IPS-18c (cell line): ENCODE measurements around the gene UGT1A3.

ENCODE experiments used
- H3K4me3 ChIP-seq: 2 replicates; pipeline ENCODE4 v1.7.0; 2013; ENCODE audit warnings: low read depth, mild to moderate bottlenecking, low read length, moderate library complexity; ENCODE audit not compliant: insufficient read depth
- H3K9me3 ChIP-seq: one replicate; pipeline ENCODE4 v1.6.1; 2013; ENCODE audit warnings: mild to moderate bottlenecking, low read length, moderate library complexity; ENCODE audit not compliant: control insufficient read depth, insufficient read depth

The UGT1A3 gene

DNA sequence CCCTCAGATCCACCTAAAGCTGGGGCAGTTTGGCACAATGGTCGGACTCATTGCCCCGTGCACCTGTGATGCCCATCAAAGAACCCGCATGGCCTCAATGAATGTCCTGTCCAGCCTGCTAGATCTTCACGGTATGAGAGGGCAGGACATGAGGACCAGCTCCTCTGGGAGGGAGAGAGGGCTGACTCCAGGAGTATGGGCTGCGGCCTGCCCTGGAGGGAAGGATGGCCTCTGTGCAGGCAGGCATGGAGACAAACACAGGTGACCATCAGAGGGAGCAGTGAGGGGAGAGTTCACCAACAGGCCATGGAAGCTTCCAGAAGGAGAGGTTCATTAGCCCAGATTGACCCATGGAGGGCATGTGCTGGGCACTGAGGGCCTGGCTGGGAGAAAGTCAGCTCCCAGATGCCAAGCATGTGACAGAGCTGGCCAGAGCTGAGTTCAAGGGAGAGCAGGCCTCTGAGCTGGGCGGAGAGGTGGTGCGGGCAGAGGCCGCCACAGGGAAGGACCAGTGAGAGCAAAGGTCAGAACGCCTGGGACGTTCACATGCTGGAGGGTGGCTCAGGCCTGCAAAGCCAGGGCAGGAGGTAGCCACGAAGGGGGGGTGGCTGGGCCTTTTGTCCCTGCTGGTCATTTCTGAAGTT, 89.3 kb downstream of the UGT1A3 start:
- Histone ChIP-seq H3K9me3 (no peaks in the 10 kb centered on the region), H3K4me3 (no peak overlapping the region)

DNA sequence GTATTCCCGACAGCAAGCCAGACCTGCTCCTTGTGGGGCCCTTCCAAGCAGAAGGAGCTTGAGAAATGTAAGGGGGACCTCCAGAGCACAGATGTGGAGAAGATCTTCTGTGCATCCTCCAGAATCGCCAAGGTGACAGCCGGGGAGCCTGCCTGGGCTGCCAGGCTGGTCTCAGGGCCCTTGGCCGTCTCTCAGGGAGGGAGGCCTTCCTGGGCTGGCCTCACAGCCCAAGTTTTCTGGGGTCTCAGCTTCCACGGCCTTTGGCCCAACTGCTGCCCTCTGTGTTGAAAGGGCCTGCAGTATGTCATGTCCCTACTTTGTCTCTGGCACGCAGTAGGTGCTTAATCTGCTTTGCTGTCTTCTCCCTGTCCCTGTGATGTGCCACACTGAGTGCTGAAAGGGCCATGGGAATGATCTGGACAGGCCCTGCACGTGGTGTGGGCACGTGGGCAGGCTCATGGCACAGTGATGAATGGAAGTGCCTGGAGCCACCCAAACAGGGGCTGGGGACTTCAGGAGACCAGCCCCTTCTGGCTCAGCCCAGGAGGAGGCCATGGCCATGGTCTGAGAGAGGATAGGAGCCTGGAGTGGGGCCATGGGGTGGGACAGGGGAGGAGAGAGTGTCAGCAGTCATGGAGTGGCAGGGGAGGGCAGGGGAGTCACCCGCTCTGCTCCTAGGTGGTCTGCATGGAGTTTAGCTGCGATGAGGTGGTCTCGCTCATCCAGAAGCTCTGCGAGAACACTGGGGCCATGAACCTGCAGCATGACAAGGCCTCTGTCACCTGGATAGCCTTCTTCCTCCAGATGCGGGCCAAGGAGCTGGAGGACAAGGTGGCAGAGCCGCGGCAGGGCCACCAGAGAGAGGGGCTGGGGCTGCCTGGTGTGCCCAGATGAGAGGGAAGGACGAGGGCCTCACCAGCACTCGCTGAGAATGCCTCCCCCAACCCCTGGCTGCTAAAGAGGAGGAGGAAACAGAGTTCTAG, 90.1 kb downstream of the UGT1A3 start:
- Histone ChIP-seq H3K9me3 (no peaks in the 10 kb centered on the region), H3K4me3 (no peak overlapping the region)

DNA sequence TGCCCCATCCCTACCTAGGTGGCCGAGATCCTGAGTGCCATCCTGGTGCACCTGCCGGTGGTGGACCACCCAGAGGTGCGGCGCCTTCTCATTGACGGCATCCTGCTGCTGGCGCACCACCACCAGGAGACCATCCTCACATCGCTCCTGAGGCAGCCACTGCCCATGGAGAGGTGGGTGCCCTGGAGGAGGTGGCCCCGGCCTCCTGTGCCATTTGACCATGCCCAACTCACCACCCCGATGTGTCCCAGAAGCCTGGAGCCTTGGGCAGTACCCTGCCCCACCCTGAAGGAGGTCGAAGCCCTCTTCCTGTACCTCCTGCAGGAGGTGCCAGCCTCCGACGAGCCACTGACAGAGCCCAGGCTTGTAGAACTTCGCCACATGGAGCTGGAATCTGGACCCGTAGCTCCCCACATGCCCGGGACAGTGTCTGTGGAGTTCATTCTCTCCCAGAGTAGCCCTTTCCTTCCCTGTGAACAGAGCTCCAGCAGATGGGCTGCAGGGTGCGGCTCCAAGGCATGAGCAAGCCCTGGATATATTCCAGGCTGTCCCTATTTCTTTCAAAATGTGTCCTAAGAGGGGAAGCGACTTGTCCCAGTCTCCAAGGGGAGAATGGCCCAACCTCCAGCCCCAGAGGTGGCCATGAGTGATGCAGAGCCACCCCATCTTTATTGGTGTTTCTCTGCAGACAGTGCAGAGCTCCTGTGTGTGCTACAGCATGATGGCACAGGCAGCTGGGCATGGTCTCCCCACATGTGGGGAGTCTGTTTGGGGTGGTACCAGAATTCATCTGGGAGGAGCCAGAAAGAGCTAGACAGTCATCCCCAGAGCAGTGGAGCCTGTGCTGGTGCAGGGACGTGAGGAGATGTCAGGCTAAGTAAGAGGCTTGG, 91.3 kb downstream of the UGT1A3 start:
- Histone ChIP-seq H3K4me3 (no peak overlapping the region), H3K9me3 (no peaks in the 10 kb centered on the region)

DNA sequence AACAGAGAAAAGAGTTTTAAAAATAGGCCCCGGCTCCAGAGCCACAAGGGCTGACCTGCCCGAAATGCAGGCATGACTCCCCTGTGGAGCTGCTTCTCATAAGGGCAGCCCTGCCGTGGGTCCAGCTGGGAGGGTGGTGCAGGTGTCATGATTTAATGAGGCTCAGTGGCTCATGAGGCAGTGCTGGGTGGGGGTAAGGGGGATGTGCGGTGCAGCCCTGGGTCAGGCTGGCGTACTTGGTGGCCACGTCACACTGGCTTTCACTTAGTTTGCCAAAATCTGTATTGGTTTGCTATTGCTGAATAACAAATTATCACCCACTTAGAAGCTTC, 91.9 kb downstream of the UGT1A3 start:
- Histone ChIP-seq H3K4me3 (no peak overlapping the region), H3K9me3 (no peaks in the 10 kb centered on the region)

DNA sequence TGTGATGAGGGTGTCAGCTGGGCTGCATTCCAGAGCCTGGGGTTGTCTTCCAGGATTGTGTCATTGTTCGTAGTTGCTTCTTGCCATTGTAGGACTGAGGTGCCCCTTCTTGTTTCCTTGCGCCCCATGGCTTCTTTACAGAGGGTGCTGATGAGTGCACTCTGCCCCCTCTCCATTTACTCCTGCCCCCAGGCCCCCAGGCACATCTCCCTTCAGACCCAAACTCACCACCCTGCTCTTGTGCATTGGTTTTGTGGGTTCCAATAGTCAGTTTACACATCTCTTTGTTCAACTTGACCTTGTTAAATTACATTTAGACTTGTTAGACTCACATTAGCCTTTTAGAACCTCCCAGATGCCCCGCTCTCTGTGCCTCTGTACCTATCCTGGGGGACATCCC, 92.4 kb downstream of the UGT1A3 start:
- Histone ChIP-seq H3K9me3 (no peaks in the 10 kb centered on the region), H3K4me3 (no peak overlapping the region)

DNA sequence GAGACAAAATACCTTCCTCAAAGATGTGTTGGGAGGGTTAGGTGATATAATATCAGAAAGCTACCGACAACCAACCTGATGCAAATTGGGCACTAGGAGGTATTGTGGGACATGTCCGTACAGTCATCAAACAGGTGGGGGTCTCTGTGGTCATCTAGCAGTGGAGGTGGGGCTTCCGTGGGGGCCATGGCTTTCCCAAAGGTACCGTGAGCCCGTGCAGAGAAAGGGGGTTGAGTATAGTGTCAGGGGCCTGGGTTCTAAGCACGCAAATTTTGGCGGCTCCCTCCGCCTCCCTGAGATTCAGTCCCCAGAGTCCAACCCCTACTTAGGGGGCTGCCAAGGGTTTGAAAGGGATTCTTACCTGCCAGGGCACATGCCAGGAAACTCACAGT, 92.9 kb downstream of the UGT1A3 start:
- Histone ChIP-seq H3K9me3 (no peaks in the 10 kb centered on the region), H3K4me3 (no peak overlapping the region)

DNA sequence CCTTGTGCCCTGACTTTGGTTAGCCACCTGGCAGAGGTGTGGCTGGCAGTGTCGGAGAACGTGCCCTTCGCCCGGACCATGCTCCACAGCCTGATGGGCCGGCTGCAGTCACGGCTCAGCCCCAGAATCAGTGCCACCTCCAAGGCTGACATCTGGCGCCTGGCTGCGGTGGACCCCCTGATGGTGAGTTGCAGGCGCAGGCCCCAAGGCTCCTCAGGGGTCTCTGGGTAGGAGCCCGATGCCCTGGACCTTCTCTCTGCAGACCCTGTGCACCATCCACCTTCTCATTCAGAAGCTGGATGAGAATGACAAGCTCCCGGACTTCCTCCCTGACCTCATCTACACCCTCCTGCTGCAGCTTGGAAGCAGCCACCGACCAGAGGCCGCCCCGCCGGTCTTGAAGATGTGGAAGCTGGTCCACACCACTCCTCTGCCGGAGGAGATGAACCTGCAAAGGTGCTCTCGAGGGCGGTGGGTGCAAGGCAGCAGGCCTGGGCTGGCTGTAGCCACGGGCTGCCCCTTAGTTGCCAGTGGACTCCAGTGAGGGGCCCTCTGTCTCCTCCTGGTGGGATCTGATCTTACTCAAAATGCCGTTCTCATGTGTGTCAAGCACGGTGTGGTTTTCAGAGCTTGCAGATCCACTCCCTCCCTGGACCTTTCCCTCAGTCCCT, 93.4 kb downstream of the UGT1A3 start:
- no peaks in the 10 kb centered on the region for H3K9me3 ChIP-seq
- H3K4me3 ChIP-seq: no peak overlapping the region
